Measurements from ENCODE around the gene DNM1L.
A peak's percentile ranks its signal among the peaks of the same experiment; 100 is the strongest.

The DNM1L gene

GRCh38 chr12:32679091-32679919, at the start of gene DNM1L:
Gene DNM1L, plus strand, starts transcription at chr12:32679301. Its CDS starts 63 bp downstream, at chr12:32679364.
- peak within 1 kb of the TSS; percentile 92 for H3K4me3 Mint-ChIP-seq
- peaks cover 3% of the 10 kb centered on the region for H3K9me3 Mint-ChIP-seq

GRCh38 chr12:32641287-32641901, 37.7 kb upstream of the DNM1L start:
- Mint-ChIP-seq H3K27ac (no peak overlapping the region), H3K4me3 (no peak overlapping the region), H3K4me1 (no peaks in the 10 kb centered on the region), H3K27me3 (ENCODE audit: low read depth, poor library complexity) (no peaks in the 10 kb centered on the region), H3K9me3 (peaks cover 3% of the 10 kb centered on the region), H3K36me3 (ENCODE audit: low read depth) (peaks cover 22% of the 10 kb centered on the region)
- no peak for TF ChIP-seq CTCF (IDR thresholded peaks at IDR 0.05)
- no peak for DNase-seq

More at GRCh38 chr12:32679091-32679919, at the start of gene DNM1L:
- DNase-seq: peak; percentile 93
- Mint-ChIP-seq H3K4me1 (peaks cover 21% of the 10 kb centered on the region), H3K27ac (peak within 1 kb of the TSS; percentile 88), H3K27me3 (ENCODE audit: low read depth, poor library complexity) (no peaks in the 10 kb centered on the region), H3K36me3 (ENCODE audit: low read depth) (peaks cover 16% of the 10 kb centered on the region)
- TF ChIP-seq CTCF (IDR thresholded peaks at IDR 0.05): no peak

- peaks cover 5% of the 10 kb centered on the region for H3K4me1 Mint-ChIP-seq
- DNase-seq: no peak
- TF ChIP-seq CTCF (IDR thresholded peaks at IDR 0.05): no peak
- no peaks in the 10 kb centered on the region for H3K27me3 Mint-ChIP-seq (ENCODE audit: low read depth, poor library complexity)
- no peaks in the 10 kb centered on the region for H3K36me3 Mint-ChIP-seq (ENCODE audit: low read depth)
- no peak overlapping the region for H3K27ac Mint-ChIP-seq
- no peak overlapping the region for H3K4me3 Mint-ChIP-seq
- H3K9me3 Mint-ChIP-seq: no peaks in the 10 kb centered on the region
Measured at GRCh38 chr12:32644431-32644830, 34.7 kb upstream of the DNM1L start.

- no peak for TF ChIP-seq CTCF (IDR thresholded peaks at IDR 0.05)
- Mint-ChIP-seq H3K9me3 (no peaks in the 10 kb centered on the region), H3K27ac (no peak overlapping the region), H3K27me3 (ENCODE audit: low read depth, poor library complexity) (no peaks in the 10 kb centered on the region), H3K36me3 (ENCODE audit: low read depth) (no peaks in the 10 kb centered on the region), H3K4me1 (peaks cover 5% of the 10 kb centered on the region), H3K4me3 (no peak overlapping the region)
- DNase-seq: no peak
Measured at GRCh38 chr12:32647275-32647674, 31.8 kb upstream of the DNM1L start.

- H3K9me3 Mint-ChIP-seq: no peaks in the 10 kb centered on the region
- no peak for DNase-seq
- H3K36me3 Mint-ChIP-seq (ENCODE audit: low read depth): no peaks in the 10 kb centered on the region
- H3K4me3 Mint-ChIP-seq: no peak overlapping the region
- TF ChIP-seq CTCF (IDR thresholded peaks at IDR 0.05): no peak
- H3K4me1 Mint-ChIP-seq: peaks cover 5% of the 10 kb centered on the region
- H3K27me3 Mint-ChIP-seq (ENCODE audit: low read depth, poor library complexity): no peaks in the 10 kb centered on the region
- no peak overlapping the region for H3K27ac Mint-ChIP-seq
Measured at GRCh38 chr12:32650508-32650907, 28.6 kb upstream of the DNM1L start.

Measured in nephron progenitor cell (in vitro differentiated cells).